Measurements from ENCODE around the gene FCN2. TPM values are rescaled to one million over a fixed set of nuclear protein-coding genes. Genes with fewer than 3 reads are reported as not detected.

The FCN2 gene
- total and polyA plus RNA-seq, 2 of the 4 experiments (the other 2 are of a cell fraction) = not detected

GRCh38 chr9:134836406-134836970 is 44.1 kb upstream of the FCN2 start:
- no peak overlapping the region for H2BK20ac ChIP-seq (ENCODE audit: low read depth, low read length)
- 89% methylated on average over 6 of the region's 19 CpGs; no CpG with 5 or more reads in 1 of the 2 experiments for WGBS, 2 experiments (ENCODE audit: extremely low coverage in 2 of 2, insufficient read length in 1 of 2)
- H3K9ac ChIP-seq (ENCODE audit: low read depth, low read length) = no peak overlapping the region
- no peak overlapping the region for H3K4ac ChIP-seq (ENCODE audit: low read depth, low read length)
- ChIA-PET CTCF (no interaction called here), POLR2A (ENCODE audit: unreplicated experiment) (no interaction called here)
- H3K14ac ChIP-seq (replicated peaks; ENCODE audit: low read depth, low read length) = no peak overlapping the region
- H2BK120ac ChIP-seq (ENCODE audit: low read depth, low read length) = no peak overlapping the region
- ATAC-seq (ENCODE audit: low read depth) (no peak), DNase-seq (no peak)
- H3K79me1 ChIP-seq (ENCODE audit: low read depth in 1 of 2, low read length in 2 of 2) = peaks cover 0 to 12% of the 10 kb centered on the region in 2 experiments; a peak in 3 of 4 replicates
- dilution Hi-C loops (cut with HindIII; ENCODE audit: low sequenced_read_pairs, unreplicated experiment) (no loop called here), intact Hi-C loops (cut with micrococcal nuclease) (no loop called here), in situ Hi-C loops (cut with MboI; ENCODE audit: low sequenced_read_pairs) (no loop called here)
- H3K9me3 ChIP-seq (ENCODE audit: control insufficient read depth, insufficient read depth, low read length) = no peaks in the 10 kb centered on the region
- no peak overlapping the region for H2BK5ac ChIP-seq (ENCODE audit: low read depth, low read length, poor library complexity, severe bottlenecking)
- no TSS peak for BruUV-seq (replicated peaks)
- no peak for TF ChIP-seq SMC3 (IDR thresholded peaks at IDR 0.05; ENCODE audit: low read depth, low read length)
- no peak for TF ChIP-seq CTCF (conservative IDR thresholded peaks at IDR 0.05; ENCODE audit: low read depth, low read length)
- no peak for TF ChIP-seq POLR2A (IDR thresholded peaks at IDR 0.05; ENCODE audit: low read depth, low read length)
- no peak for TF ChIP-seq FOS (IDR thresholded peaks at IDR 0.05; ENCODE audit: low read depth, low read length)
- no peak for TF ChIP-seq MAFK (IDR thresholded peaks at IDR 0.05; ENCODE audit: low read depth, low read length)
- TF ChIP-seq MXI1 (IDR thresholded peaks at IDR 0.05; ENCODE audit: borderline replicate concordance, low read depth, low read length) = no peak
- TF ChIP-seq RFX5 (IDR thresholded peaks at IDR 0.05; ENCODE audit: low read depth, low read length) = no peak
- no peak for TF ChIP-seq USF2 (IDR thresholded peaks at IDR 0.05; ENCODE audit: low read depth, low read length)
- no peak for TF ChIP-seq CEBPB (IDR thresholded peaks at IDR 0.05; ENCODE audit: low read depth, low read length)
- TF ChIP-seq CHD1 (IDR thresholded peaks at IDR 0.05; ENCODE audit: low read depth, low read length) = no peak
- TF ChIP-seq, protein P1, sequence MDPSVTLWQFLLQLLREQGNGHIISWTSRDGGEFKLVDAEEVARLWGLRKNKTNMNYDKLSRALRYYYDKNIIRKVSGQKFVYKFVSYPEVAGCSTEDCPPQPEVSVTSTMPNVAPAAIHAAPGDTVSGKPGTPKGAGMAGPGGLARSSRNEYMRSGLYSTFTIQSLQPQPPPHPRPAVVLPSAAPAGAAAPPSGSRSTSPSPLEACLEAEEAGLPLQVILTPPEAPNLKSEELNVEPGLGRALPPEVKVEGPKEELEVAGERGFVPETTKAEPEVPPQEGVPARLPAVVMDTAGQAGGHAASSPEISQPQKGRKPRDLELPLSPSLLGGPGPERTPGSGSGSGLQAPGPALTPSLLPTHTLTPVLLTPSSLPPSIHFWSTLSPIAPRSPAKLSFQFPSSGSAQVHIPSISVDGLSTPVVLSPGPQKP (IDR thresholded peaks at IDR 0.05; ENCODE audit: borderline replicate concordance, low read depth, low read length) = no peak
- no peak for TF ChIP-seq NFE2L2 (IDR thresholded peaks at IDR 0.05; ENCODE audit: low read depth, low read length)
- no peak for TF ChIP-seq BHLHE40 (IDR thresholded peaks at IDR 0.05; ENCODE audit: low read depth, low read length)
- TF ChIP-seq RAD21 (IDR thresholded peaks at IDR 0.05; ENCODE audit: low read length) = no peak
- TF ChIP-seq RCOR1 (IDR thresholded peaks at IDR 0.05; ENCODE audit: insufficient replicate concordance, low read length) = no peak
- no peak for TF ChIP-seq MAZ (IDR thresholded peaks at IDR 0.05; ENCODE audit: borderline replicate concordance, low read depth, low read length)
- H4K8ac ChIP-seq (ENCODE audit: low read depth in 2 of 2, low read length in 2 of 2) = no peak overlapping the region
- H3K4me2 ChIP-seq (ENCODE audit: low read depth, low read length) = no peak overlapping the region
- H4K5ac ChIP-seq (ENCODE audit: low read depth, low read length) = no peak overlapping the region
- H4K91ac ChIP-seq (ENCODE audit: insufficient read depth, low read depth, low read length) = no peak overlapping the region
- no peaks in the 10 kb centered on the region for H3K27me3 ChIP-seq (ENCODE audit: control insufficient read depth, insufficient read depth, low read length)
- H2BK15ac ChIP-seq (ENCODE audit: low read depth, low read length) = no peak overlapping the region
- H3K36me3 ChIP-seq (ENCODE audit: control insufficient read depth, insufficient read depth, low read length) = peaks cover 93% of the 10 kb centered on the region
- H3K4me1 ChIP-seq (ENCODE audit: control insufficient read depth, insufficient read depth, low read length) = no peaks in the 10 kb centered on the region
- H3K4me3 ChIP-seq (ENCODE audit: insufficient read depth, low read depth, low read length) = no peak overlapping the region
- no peak overlapping the region for H3K27ac ChIP-seq (ENCODE audit: insufficient read depth, low read length)
- H3K9me1 ChIP-seq (ENCODE audit: insufficient read depth, low read length) = 0 out of 2 replicates have a peak, but pooled peaks cover 3% of the 10 kb centered on the region
- H2AFZ ChIP-seq (replicated peaks; ENCODE audit: low read length, poor library complexity) = no peak overlapping the region
- H4K20me1 ChIP-seq (ENCODE audit: insufficient read depth, low read length) = peaks cover 37% of the 10 kb centered on the region
- no peak overlapping the region for H3K18ac ChIP-seq (ENCODE audit: low read depth, low read length)
- H3K23ac ChIP-seq (ENCODE audit: low read depth, low read length) = no peak overlapping the region
- no peak overlapping the region for H2AK9ac ChIP-seq (replicated peaks; ENCODE audit: low read depth, low read length, poor library complexity)
- H3K56ac ChIP-seq (ENCODE audit: extremely low read depth, insufficient read depth, low read length) = no peak overlapping the region
- no peak overlapping the region for H2AK5ac ChIP-seq (ENCODE audit: low read depth, low read length)

Data from IMR-90 (cell line).